GF-D8 (cell line): ENCODE results near the gene CACFD1.
A peak's percentile ranks its signal among the peaks of the same experiment; 100 is the strongest.

Experiments
- DNase-seq: peaks from one replicate; lab custom pipeline; 2025; lab: John Stamatoyannopoulos, UW

Gene CACFD1

DNA sequence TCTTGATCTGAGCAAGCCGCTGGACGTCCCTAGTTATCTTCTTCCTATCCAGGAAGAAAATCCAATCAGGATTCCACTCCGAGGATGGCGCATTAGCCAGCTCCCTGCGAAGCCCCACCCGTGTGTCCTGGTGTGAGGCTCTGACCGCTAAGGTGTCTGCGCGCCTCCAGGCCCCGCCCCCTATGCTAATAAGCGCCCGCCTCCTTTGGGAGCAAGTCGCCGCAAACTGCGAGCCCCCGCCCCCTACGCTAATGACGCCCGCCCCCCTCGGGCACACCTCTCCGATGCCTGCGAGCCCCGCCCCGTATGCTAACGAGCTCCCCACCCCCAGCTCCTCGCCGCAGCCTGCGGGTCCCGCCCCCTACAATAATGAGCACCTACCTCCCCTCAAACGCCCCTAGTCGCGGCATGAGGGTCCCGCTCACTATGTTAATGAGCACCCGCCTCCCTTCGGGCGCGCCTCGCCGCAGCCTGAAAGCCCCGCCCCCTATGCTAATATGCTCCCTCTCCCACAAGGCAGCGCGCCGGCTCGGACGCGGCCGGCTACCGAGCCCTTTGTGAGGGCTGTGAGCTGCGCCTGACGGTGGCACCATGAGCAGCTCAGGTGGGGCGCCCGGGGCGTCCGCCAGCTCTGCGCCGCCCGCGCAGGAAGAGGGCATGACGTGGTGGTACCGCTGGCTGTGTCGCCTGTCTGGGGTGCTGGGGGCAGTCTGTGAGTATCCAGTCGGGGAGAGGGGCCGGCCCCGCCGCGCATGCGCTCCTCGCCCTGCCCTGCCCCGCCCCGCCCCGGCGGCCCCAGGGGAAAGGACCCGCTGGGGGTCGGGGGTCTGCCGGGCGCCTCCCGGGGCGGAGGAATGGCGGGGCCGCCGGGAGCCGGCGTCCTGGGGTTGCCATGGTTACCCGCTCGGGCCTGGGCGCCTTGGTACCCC is at the start of gene CACFD1:
Gene CACFD1 (plus strand): TSS at position 503 of the 929 bp plus-strand sequence. CDS start 89 bp downstream, at position 592.
- DNase-seq = no peak

- DNase-seq = no peak
These were observed 44.6 kb upstream of the CACFD1 start for GRCh38 chr9:133415170-133415569.

DNA sequence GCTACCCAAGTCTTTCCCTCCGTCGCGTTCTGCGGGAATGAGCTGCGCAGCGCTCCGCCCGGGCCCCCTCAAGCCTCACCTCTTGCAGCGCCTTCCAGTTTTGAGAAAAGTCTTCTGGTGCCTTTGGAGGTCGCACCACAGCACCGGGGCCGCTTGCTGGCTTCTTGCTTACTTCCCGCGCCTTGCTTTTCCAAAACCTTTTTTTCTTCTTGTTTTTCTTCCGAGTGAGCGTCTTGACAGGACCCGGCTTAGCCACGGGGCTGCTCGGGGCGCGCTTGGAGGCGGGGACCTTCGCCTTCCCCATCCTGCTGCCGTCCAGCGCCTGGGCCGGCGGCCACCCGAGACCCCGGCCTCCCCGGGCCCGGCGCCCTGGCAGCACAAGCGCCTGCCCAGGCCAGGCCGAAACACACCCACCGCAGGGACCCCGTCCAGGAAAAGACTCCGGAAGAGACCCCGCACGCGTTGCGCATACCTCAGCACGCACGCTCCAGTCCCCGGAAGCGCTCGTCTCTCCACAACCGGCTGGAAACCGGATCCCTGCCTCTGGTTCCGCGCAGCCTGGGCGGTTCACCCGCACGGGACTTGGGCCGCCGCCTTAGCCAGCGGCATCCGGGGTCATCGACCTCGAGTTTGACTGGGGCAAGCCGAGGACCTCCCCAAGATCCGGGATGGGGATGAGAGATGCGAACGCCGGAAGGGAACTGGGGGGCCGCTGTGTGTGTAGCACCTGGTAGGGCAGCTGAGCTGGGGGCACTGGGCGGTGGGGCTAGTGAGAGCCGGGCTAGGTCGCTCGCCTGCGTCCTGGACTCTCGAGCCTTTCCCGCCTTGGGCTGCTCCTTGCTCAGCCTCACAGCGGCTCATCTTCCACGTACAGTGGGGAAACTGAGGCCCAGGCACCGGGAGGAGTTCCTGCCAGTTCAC is 42.0 kb upstream of the CACFD1 start, which contains the start of gene REXO4:
Gene REXO4 (minus strand): TSS at position 470 of the 921 bp plus-strand sequence. CDS start 166 bp downstream, at position 304.
- peak; percentile 46 for DNase-seq

- no peak for DNase-seq
These were observed 40.8 kb upstream of the CACFD1 start for GRCh38 chr9:133419005-133419404.

DNA sequence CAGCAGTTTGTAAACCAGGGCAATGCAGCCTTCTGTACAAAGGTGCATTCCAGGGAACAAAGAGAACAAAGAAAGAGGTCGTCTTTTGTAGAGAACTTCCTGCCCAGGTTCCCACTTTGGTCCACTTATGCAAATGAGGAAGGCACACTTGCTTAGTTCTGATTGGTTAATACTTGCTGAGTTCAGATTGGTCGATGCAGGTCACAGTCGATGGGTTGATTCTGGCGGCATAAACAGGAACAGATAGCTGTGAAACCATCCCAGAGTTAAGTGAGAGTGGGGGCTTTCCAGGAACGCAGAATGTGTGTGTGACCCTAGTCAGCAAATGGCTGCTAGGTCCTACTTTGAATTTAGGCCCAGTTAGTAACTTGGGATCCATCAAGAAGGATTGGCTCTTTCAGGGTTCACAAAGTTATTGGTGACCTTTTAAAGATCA is 39.4 kb upstream of the CACFD1 start:
- DNase-seq = no peak

- DNase-seq = no peak
These were observed 37.9 kb upstream of the CACFD1 start, which contains the start of gene ADAMTS13 for GRCh38 chr9:133421615-133422542. Gene ADAMTS13, plus strand, starts transcription at chr9:133422367. Its CDS starts 77 bp downstream, at chr9:133422444.

GRCh38 chr9:133423216-133423615 is 36.6 kb upstream of the CACFD1 start:
- no peak for DNase-seq

DNA sequence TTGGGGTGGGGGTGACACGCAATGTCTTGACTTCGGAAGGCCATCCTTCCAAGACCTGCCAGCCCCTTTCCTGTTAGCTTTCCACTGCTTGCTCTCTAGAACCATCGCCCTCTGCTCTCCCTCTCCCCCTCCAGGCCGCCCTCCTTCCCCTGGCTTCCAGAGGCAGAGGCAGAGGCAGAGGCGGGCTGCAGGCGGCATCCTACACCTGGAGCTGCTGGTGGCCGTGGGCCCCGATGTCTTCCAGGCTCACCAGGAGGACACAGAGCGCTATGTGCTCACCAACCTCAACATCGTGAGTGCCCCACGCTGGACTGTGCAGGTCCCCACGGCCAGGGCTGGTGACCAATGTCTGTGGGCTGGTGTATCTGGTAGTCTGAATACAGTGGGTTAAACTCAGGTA is 35.6 kb upstream of the CACFD1 start:
- no peak for DNase-seq

DNA sequence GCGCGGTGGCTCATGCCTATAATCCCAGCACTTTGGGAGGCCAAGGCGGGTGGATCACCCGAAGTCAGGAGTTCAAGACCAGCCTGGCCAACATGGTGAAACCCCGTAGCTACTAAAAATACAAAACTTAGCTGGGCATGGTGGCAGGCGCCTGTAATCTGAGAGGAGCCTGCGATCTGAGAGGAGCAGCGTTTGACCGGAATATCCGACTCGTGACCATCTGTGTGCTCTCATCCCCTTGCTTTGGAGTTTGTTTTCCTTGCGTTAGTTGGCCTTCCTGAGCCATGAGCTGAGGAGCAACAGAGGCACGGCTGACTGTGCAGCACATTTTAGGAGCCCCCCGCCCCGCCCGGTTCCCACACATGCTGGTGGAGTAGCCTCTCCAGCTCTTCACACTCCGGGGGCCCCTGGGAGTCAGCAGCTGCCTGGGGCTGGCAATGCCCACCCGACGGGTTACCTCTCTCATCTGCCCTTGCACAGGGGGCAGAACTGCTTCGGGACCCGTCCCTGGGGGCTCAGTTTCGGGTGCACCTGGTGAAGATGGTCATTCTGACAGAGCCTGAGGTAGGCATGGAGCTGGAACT is 34.6 kb upstream of the CACFD1 start:
- DNase-seq = no peak

GRCh38 chr9:133426011-133426410 is 33.8 kb upstream of the CACFD1 start:
- no peak for DNase-seq

DNA sequence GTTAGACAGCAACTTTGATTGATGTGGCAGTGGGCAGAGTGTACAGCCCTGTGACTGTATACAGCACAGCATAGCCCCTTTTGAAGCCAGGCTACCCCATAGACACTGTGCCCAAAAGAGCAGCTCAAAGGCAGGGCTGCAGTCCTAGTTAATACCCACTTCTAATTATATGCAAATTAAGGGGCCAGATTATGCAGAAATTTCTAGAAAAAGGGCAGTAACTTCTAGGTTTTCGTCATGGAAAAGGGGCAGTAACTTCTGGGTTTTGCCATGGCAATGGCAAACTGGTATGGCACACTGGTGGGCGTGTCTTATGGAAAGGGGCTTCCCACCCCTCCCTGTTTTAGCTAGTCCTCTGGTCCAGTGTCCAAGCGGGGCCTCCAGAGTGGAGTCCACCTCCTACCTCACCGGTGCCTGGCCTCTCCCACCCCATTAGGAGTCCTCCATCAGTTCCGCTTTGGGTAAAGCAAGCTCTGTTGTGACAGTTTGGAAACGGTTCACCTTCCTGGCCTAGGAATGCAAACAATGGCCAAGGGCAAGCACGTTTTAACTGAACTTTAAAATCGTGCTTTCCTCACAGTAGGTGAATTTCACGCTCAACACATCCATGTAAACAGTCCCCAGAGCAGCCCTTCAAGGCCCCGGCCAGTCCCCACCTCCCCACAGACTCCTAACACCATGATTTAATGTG is 32.0 kb upstream of the CACFD1 start:
- no peak for DNase-seq

- no peak for DNase-seq
These were observed 31.1 kb upstream of the CACFD1 start for GRCh38 chr9:133428617-133429101.

DNA sequence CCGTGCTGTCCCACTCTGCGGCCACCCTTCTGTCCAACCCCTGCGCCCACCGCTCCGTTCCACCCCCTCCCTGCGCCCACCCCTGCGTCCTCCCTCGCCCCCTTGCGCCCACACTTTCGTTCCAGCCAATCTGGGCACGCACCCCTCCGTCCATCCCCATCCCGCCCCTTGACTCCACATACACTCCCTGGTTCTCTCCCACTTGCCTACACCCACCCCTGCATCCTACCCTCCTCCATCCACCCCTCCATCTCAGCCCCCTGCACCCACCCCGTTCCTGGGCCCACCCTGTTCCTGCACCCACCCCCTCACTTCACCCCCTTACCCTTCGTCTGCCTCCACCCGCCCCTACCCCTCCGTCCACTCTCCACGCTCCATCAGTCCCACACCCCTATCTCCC is 30.6 kb upstream of the CACFD1 start:
- DNase-seq = no peak

- DNase-seq = no peak
These were observed 30.1 kb upstream of the CACFD1 start for GRCh38 chr9:133429641-133430161.

DNA sequence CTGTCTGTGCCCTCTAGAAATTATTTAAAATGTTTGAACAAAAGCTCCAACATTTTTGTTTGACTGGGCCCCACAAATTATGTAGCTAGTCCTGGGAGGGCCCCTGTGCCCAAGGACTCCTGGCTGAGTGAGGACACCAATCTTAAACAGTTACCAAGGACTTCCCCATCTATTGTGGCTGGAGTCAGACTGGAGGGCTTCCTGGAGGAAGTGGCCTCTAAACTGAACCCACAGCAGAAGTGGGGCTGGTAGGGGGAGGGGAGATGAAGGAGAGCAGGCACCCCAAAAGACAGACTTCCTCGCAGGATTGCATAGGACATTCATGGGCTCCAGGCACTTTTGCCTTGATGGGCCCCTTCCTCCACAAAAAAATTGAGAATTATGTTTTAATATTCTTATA is 29.5 kb upstream of the CACFD1 start:
- no peak for DNase-seq

DNA sequence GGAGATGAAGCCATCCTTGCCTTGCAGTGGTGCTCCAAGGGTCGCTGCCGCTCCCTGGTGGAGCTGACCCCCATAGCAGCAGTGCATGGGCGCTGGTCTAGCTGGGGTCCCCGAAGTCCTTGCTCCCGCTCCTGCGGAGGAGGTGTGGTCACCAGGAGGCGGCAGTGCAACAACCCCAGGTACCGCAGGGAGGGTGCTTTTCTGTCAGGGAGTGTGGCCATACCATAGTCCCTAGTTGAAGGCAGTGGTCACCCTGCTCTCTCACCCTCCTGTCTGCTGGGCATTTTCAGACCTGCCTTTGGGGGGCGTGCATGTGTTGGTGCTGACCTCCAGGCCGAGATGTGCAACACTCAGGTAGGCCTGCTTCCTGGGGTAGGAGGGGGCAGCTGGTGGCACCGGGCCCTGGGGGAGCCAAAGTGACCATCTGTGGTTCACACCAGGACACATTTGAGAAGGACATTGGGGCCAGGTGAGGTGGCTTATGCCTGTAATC is 26.4 kb upstream of the CACFD1 start:
- no peak for DNase-seq

GRCh38 chr9:133436681-133437080 is 23.1 kb upstream of the CACFD1 start:
- no peak for DNase-seq

DNA sequence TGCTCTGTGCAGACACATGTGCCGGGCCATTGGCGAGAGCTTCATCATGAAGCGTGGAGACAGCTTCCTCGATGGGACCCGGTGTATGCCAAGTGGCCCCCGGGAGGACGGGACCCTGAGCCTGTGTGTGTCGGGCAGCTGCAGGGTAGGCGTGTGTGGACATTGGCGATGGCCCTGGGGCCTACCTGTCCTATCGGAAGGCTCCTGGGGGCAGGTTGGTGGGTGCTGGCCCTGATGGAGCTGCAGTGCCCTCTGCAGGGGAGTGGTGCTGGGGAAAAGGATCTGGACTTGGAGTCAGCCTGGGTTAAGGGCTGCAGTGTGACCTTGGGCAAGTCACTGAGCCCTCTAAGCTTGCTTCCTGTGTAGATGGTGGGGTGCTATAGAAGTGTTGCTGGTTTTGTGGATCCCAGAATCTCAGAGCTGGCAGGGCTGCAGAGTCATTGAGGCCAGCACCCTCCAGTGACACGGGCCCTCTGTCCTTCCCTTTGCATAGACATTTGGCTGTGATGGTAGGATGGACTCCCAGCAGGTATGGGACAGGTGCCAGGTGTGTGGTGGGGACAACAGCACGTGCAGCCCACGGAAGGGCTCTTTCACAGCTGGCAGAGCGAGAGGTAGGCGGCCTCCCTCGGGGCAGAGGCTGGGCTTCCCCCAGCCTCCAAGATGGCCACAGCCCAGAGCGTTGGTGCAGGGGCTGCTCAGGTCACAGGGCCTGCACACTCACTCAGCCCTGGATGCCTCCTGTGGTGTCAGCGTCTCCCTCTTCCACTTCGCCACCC is 21.8 kb upstream of the CACFD1 start:
- DNase-seq = no peak

DNA sequence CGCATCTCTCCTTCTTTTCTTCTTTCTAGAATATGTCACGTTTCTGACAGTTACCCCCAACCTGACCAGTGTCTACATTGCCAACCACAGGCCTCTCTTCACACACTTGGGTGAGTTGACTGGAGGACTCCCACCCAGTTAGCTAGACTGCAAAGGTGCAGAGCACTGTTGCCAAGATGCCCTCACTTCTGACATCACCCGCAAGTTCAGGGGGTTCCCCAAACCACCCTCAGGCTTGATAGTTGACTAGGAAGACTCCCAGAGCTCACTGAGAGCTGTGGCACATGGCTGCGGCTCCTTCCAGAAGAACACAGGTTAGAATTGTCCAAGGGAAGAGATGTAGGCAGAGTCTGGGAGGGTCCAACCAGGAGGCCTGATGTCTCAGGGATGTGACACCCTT is 20.4 kb upstream of the CACFD1 start:
- no peak for DNase-seq
